Liver (tissue), 3 donors: ENCODE measurements around the gene SCAMP1.

Source experiments
- EGR1 ChIP-seq, 2 donors: IDR thresholded peaks; 2 replicates each; pipeline ENCODE4 v1.6.1; 2016 to 2018; ENCODE audit warnings: antibody characterized with exemption in 2 of 2, low read depth in 2 of 2
- FOXA2 ChIP-seq: IDR thresholded peaks from 2 replicates; pipeline ENCODE4 v1.6.1; 2016; ENCODE audit warnings: antibody characterized with exemption
- GABPA ChIP-seq, 2 donors: IDR thresholded peaks in 1 of 2; conservative IDR thresholded peaks in 1 of 2; 2 replicates each; pipeline ENCODE4 v1.6.1; 2016; ENCODE audit warnings: antibody characterized with exemption in 2 of 2, mild to moderate bottlenecking in 1 of 2, moderate library complexity in 1 of 2
- JUND ChIP-seq, 2 donors: IDR thresholded peaks; 2 replicates each; pipeline ENCODE4 v1.6.1; 2016; ENCODE audit warnings: antibody characterized with exemption in 2 of 2
- NR2F2 ChIP-seq: IDR thresholded peaks from 2 replicates; pipeline ENCODE4 v1.6.1; 2016; ENCODE audit warnings: antibody characterized with exemption
- RAD21 ChIP-seq, 2 donors: IDR thresholded peaks; 2 replicates each; pipeline ENCODE4 v1.6.1; 2016; ENCODE audit warnings: antibody characterized with exemption in 2 of 2, mild to moderate bottlenecking in 2 of 2
- RXRA ChIP-seq, 2 donors: IDR thresholded peaks; 2 replicates each; pipeline ENCODE4 v1.6.1; 2017 to 2018; ENCODE audit warnings: antibody characterized with exemption in 2 of 2, mild to moderate bottlenecking in 1 of 2
- SP1 ChIP-seq: IDR thresholded peaks from 2 replicates; pipeline ENCODE4 v1.6.1; 2018; ENCODE audit warnings: antibody characterized with exemption, mild to moderate bottlenecking
- TAF1 ChIP-seq: conservative IDR thresholded peaks from 2 replicates; pipeline ENCODE4 v1.6.1; 2016; ENCODE audit warnings: antibody characterized with exemption, mild to moderate bottlenecking
- YY1 ChIP-seq: IDR thresholded peaks from 2 replicates; pipeline ENCODE4 v1.6.1; 2016; ENCODE audit warnings: antibody characterized with exemption, mild to moderate bottlenecking
- TF ChIP-seq, protein P1 (sequence below): fragments of 150-350 bp; IDR thresholded peaks from 2 replicates; pipeline ENCODE4 v1.5.1; 2017; ENCODE audit warnings: improper control_type of control experiment, low read depth, low read length; ENCODE audit not compliant: missing input control
- TF ChIP-seq, protein P2 (sequence below): IDR thresholded peaks from 2 replicates; pipeline ENCODE4 v1.6.1; 2016; ENCODE audit warnings: antibody characterized with exemption
- TF ChIP-seq, protein P3 (sequence below): IDR thresholded peaks from 2 replicates; pipeline ENCODE4 v1.6.1; 2016; ENCODE audit warnings: antibody characterized with exemption, mild to moderate bottlenecking
- TF ChIP-seq, protein P4 (sequence below): IDR thresholded peaks from 2 replicates; pipeline ENCODE4 v1.6.1; 2016; ENCODE audit warnings: antibody characterized with exemption
- donor health status: healthy.
- donor health status: healthy.

DNA sequence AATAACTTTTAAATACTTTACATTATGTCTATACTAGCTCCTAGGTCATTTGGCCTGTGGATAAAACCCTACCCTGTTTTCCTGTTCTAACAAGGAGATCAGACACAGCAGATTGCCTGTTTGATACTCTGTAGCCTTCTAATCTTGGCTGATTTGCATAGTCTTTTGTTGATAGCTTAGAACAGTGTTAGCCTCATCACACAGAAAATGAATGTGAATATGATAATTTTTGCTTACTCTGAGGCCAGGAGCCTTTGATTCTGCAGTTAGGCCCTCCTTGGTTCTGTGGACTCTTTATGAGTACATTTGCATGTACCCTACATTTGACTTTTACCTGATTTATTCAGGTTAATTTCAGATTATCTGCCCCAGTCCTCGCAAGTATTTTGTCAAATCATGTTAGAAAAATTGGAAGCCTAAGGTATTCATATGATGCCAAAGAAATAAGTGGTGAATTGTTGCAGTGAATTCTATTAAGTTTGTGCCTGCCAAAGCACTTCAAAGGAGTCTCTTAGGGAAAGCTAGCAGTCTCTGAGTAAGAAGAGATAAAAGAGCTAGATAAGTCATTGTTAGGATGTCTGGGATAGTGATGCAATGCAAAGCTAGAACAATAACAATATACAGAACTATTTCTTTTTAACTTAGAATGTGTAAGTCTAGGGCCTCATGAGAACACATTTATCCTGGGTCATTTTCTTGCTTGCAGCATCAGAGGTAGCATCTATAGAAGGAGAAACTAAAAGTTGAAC, 56.4 kb downstream of the SCAMP1 start:
- TF ChIP-seq, protein P1, sequence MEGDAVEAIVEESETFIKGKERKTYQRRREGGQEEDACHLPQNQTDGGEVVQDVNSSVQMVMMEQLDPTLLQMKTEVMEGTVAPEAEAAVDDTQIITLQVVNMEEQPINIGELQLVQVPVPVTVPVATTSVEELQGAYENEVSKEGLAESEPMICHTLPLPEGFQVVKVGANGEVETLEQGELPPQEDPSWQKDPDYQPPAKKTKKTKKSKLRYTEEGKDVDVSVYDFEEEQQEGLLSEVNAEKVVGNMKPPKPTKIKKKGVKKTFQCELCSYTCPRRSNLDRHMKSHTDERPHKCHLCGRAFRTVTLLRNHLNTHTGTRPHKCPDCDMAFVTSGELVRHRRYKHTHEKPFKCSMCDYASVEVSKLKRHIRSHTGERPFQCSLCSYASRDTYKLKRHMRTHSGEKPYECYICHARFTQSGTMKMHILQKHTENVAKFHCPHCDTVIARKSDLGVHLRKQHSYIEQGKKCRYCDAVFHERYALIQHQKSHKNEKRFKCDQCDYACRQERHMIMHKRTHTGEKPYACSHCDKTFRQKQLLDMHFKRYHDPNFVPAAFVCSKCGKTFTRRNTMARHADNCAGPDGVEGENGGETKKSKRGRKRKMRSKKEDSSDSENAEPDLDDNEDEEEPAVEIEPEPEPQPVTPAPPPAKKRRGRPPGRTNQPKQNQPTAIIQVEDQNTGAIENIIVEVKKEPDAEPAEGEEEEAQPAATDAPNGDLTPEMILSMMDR = no peak
- TF ChIP-seq TAF1 (no peak), YY1 (no peak), RAD21 (IDR thresholded peaks at IDR 0.05) (no peak), JUND (IDR thresholded peaks at IDR 0.05) (no peak), NR2F2 (no peak), GABPA (IDR thresholded peaks at IDR 0.05 in 1 of 2, conservative IDR thresholded peaks at IDR 0.05 in 1 of 2) (no peak), EGR1 (IDR thresholded peaks at IDR 0.05; ENCODE audit: low read depth in 2 of 2) (no peak), RXRA (IDR thresholded peaks at IDR 0.05) (no peak), SP1 (no peak), FOXA2 (no peak)
- TF ChIP-seq, protein P2, sequence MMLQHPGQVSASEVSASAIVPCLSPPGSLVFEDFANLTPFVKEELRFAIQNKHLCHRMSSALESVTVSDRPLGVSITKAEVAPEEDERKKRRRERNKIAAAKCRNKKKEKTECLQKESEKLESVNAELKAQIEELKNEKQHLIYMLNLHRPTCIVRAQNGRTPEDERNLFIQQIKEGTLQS = no peak
- TF ChIP-seq, protein P3, sequence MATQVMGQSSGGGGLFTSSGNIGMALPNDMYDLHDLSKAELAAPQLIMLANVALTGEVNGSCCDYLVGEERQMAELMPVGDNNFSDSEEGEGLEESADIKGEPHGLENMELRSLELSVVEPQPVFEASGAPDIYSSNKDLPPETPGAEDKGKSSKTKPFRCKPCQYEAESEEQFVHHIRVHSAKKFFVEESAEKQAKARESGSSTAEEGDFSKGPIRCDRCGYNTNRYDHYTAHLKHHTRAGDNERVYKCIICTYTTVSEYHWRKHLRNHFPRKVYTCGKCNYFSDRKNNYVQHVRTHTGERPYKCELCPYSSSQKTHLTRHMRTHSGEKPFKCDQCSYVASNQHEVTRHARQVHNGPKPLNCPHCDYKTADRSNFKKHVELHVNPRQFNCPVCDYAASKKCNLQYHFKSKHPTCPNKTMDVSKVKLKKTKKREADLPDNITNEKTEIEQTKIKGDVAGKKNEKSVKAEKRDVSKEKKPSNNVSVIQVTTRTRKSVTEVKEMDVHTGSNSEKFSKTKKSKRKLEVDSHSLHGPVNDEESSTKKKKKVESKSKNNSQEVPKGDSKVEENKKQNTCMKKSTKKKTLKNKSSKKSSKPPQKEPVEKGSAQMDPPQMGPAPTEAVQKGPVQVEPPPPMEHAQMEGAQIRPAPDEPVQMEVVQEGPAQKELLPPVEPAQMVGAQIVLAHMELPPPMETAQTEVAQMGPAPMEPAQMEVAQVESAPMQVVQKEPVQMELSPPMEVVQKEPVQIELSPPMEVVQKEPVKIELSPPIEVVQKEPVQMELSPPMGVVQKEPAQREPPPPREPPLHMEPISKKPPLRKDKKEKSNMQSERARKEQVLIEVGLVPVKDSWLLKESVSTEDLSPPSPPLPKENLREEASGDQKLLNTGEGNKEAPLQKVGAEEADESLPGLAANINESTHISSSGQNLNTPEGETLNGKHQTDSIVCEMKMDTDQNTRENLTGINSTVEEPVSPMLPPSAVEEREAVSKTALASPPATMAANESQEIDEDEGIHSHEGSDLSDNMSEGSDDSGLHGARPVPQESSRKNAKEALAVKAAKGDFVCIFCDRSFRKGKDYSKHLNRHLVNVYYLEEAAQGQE = no peak
- TF ChIP-seq, protein P4, sequence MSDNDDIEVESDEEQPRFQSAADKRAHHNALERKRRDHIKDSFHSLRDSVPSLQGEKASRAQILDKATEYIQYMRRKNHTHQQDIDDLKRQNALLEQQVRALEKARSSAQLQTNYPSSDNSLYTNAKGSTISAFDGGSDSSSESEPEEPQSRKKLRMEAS = no peak
